ENCODE measurements around the gene GRID2. TPM values are rescaled to one million over a fixed set of nuclear protein-coding genes. Genes with fewer than 3 reads are reported as not detected.

Gene GRID2
- polyA plus RNA-seq, 1 donor from 2014 or later = 14.9 TPM

GRCh38 chr4:93320356-93320755, 1016.6 kb downstream of the GRID2 start:
- Histone ChIP-seq H3K9me3 (ENCODE audit: low read length) (no peaks in the 10 kb centered on the region), H3K79me2 (replicated peaks; ENCODE audit: insufficient read depth, low read length) (no peaks in the 10 kb centered on the region), H3K9ac (ENCODE audit: low read length) (no peak overlapping the region), H2AFZ (ENCODE audit: low read depth, low read length) (no peak overlapping the region), H3K4me2 (ENCODE audit: low read length) (no peak overlapping the region), H3K27me3 (ENCODE audit: insufficient read depth, low read depth, low read length) (no peaks in the 10 kb centered on the region), H3K4me3 (ENCODE audit: low read length) (no peak overlapping the region), H4K20me1 (ENCODE audit: insufficient read depth) (no peaks in the 10 kb centered on the region), H3K27ac (ENCODE audit: low read length) (no peak overlapping the region), H3K36me3 (ENCODE audit: insufficient read depth, low read length) (no peaks in the 10 kb centered on the region), H3F3A (ENCODE audit: insufficient read depth, low read length, poor library complexity, severe bottlenecking) (no peaks in the 10 kb centered on the region), H3K9me2 (ENCODE audit: insufficient read depth, low read length) (no peaks in the 10 kb centered on the region)
- TF ChIP-seq CTCF (IDR thresholded peaks at IDR 0.05; ENCODE audit: poor library complexity, severe bottlenecking) = no peak
- TF ChIP-seq TAF1 (IDR thresholded peaks at IDR 0.05; ENCODE audit: low read depth) = no peak
- no peak for TF ChIP-seq RAD21 (conservative IDR thresholded peaks at IDR 0.05)
- TF ChIP-seq POLR2AphosphoS5 (IDR thresholded peaks at IDR 0.05) = no peak
- TF ChIP-seq EZH2 (IDR thresholded peaks at IDR 0.05; ENCODE audit: borderline replicate concordance, insufficient read depth, low read length, poor library complexity, severe bottlenecking) = no peak
- TF ChIP-seq EP300 (conservative IDR thresholded peaks at IDR 0.05; ENCODE audit: poor library complexity, severe bottlenecking) = no peak

GRCh38 chr4:93327346-93327745, 1023.6 kb downstream of the GRID2 start:
- Histone ChIP-seq H3K9me3 (ENCODE audit: low read length) (no peaks in the 10 kb centered on the region), H4K20me1 (ENCODE audit: insufficient read depth) (no peaks in the 10 kb centered on the region), H3K9me2 (ENCODE audit: insufficient read depth, low read length) (no peaks in the 10 kb centered on the region), H3K79me2 (replicated peaks; ENCODE audit: insufficient read depth, low read length) (no peaks in the 10 kb centered on the region), H3K4me2 (ENCODE audit: low read length) (no peak overlapping the region), H3K36me3 (ENCODE audit: insufficient read depth, low read length) (no peaks in the 10 kb centered on the region), H3F3A (ENCODE audit: insufficient read depth, low read length, poor library complexity, severe bottlenecking) (no peaks in the 10 kb centered on the region), H3K27ac (ENCODE audit: low read length) (no peak overlapping the region), H2AFZ (ENCODE audit: low read depth, low read length) (no peak overlapping the region), H3K4me3 (ENCODE audit: low read length) (no peak overlapping the region), H3K27me3 (ENCODE audit: insufficient read depth, low read depth, low read length) (no peaks in the 10 kb centered on the region), H3K9ac (ENCODE audit: low read length) (no peak overlapping the region)
- TF ChIP-seq RAD21 (conservative IDR thresholded peaks at IDR 0.05) = no peak
- no peak for TF ChIP-seq EZH2 (IDR thresholded peaks at IDR 0.05; ENCODE audit: borderline replicate concordance, insufficient read depth, low read length, poor library complexity, severe bottlenecking)
- TF ChIP-seq, protein P1, sequence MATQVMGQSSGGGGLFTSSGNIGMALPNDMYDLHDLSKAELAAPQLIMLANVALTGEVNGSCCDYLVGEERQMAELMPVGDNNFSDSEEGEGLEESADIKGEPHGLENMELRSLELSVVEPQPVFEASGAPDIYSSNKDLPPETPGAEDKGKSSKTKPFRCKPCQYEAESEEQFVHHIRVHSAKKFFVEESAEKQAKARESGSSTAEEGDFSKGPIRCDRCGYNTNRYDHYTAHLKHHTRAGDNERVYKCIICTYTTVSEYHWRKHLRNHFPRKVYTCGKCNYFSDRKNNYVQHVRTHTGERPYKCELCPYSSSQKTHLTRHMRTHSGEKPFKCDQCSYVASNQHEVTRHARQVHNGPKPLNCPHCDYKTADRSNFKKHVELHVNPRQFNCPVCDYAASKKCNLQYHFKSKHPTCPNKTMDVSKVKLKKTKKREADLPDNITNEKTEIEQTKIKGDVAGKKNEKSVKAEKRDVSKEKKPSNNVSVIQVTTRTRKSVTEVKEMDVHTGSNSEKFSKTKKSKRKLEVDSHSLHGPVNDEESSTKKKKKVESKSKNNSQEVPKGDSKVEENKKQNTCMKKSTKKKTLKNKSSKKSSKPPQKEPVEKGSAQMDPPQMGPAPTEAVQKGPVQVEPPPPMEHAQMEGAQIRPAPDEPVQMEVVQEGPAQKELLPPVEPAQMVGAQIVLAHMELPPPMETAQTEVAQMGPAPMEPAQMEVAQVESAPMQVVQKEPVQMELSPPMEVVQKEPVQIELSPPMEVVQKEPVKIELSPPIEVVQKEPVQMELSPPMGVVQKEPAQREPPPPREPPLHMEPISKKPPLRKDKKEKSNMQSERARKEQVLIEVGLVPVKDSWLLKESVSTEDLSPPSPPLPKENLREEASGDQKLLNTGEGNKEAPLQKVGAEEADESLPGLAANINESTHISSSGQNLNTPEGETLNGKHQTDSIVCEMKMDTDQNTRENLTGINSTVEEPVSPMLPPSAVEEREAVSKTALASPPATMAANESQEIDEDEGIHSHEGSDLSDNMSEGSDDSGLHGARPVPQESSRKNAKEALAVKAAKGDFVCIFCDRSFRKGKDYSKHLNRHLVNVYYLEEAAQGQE (IDR thresholded peaks at IDR 0.05; ENCODE audit: borderline replicate concordance) = no peak
- TF ChIP-seq MXI1 (conservative IDR thresholded peaks at IDR 0.05; ENCODE audit: poor library complexity, severe bottlenecking) = no peak
- TF ChIP-seq CTCF (IDR thresholded peaks at IDR 0.05; ENCODE audit: poor library complexity, severe bottlenecking) = no peak
- TF ChIP-seq EP300 (conservative IDR thresholded peaks at IDR 0.05; ENCODE audit: poor library complexity, severe bottlenecking) = no peak
- no peak for TF ChIP-seq POLR2AphosphoS5 (IDR thresholded peaks at IDR 0.05)
- no peak for TF ChIP-seq TAF1 (IDR thresholded peaks at IDR 0.05; ENCODE audit: low read depth)

Measured in neural cell (in vitro differentiated cells).